HG03469 (cell line): ENCODE measurements around the gene SMAD6.

Source experiments
- ATAC-seq: cut with Tn5 transposase; IDR thresholded peaks from one replicate; pipeline ENCODE4 v1.9.1; 2021; ENCODE audit warnings: mild to moderate bottlenecking, moderate library complexity, moderate number of reproducible peaks; ENCODE audit not compliant: unreplicated experiment

The SMAD6 gene

DNA sequence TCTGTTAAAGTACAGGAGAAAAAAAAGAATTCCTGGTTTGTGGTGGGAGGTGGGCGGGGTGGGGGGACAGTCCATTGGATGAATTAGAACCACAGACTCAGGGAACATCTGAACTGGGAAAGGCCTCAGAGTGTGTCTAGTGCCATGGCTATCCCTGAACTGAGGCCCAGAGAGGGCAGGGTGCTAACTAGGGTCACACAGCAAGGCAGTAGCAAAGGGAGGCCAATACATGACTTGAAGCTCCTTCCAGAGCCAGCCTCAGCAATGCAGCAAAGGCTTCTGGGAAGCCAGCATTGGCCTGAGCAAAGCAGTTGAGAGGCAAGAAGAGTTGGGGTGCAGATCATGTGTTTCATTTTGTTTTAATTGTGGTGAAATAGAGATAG lies 85.4 kb downstream of the SMAD6 start:
- ATAC-seq, result no peak

DNA sequence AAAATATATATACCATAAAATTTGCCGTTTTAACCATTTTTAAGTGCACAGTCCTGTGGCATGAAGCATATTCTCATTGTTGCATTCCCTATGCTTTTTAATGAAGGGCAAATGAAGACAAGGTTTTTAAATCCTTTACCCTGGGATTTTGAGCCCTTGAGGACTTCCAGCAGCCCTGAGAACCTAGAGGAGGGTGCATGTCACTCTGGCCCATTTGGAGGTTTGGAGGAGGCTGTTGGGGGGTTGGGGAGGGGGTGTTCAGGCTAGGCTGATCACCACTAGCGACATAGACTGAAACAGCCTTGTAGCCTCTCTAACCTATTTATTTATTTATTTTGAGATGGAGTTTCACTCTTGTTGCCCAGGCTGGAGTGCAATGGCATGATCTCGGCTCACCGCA lies 86.0 kb downstream of the SMAD6 start:
- no peak for ATAC-seq

DNA sequence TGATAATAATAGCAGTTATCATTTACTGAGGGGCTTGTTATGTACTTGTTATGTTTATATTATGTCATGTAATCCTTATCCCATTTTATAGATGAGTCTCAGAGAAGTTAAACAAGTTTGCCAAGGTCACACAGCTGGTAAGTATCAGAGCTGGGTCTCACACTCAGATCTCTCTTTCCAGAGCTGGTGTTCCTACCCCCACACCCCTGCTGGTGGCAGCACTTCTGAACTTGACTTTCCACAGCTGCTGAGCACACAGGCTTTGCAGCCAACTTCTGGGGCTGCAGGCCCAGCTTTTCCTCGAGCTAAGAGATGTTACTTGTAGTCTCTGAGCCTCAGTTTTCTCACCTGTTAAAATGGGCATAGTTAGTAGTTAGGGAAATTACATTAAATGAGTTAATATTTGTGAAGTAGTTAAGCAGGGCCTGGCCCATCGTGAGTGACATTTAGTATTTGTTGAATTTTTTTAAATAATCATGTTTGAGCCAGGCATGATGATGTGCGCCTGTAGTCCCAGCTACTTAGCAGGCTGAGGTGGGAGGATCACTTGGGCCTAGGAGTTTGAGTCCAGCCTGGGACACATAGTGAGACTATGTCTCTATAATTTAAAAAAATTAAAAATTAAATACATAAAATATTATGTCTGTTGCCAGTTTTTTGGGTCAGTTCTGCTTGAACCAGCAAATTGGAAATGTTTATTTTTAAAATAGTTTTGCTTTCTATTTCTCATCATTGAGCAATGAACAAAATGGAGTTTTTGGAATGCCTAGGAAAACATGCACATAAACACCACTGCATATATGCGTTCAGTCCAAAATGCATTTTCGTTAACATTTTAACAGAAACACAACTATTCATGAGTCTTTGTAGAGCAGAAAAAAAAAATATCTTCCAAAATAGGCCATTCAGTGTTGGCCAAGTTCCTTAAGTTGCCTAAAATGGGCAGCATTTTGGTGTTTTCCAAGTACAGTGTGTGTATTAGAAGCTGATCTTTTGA lies 87.3 kb downstream of the SMAD6 start:
- ATAC-seq, result no peak

DNA sequence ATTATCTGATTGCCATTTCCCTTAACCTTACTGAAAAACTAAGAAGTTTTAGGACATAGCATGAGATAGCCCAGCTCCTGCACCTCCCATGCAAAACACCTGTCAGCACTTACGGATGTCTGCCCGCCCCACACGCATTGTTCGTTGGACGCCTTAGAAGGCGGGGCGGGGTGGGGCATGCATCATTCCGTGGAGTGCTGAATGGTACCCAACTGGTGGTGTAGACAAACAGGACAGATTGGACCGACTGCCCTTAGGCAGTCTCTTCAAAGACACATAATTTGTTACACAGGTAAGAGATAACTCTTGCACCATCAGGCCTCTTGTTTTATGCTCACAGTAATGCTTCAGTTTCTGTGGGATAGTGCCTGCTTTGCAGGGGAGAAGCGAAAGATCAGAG lies 93.8 kb downstream of the SMAD6 start:
- no peak for ATAC-seq

DNA sequence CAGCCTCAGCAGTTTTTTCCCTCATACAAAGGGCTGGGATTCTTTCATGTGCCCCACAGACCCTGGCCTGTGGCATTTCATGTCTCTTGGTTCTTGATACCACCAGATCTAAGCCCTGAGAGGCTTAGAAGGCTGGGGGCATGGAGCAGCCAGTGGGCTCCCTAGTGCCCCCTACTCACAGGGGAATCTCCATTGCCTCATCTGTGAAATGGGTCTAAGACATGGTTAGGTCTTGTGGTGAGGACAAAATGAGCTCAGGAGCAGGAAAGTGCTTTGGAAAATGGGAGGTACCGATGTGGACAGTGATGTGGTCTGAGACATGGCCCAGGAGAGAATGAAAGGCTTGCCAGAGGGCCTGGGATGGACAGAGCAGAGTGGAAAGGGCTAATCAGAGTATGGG lies 94.3 kb downstream of the SMAD6 start:
- no peak for ATAC-seq

DNA sequence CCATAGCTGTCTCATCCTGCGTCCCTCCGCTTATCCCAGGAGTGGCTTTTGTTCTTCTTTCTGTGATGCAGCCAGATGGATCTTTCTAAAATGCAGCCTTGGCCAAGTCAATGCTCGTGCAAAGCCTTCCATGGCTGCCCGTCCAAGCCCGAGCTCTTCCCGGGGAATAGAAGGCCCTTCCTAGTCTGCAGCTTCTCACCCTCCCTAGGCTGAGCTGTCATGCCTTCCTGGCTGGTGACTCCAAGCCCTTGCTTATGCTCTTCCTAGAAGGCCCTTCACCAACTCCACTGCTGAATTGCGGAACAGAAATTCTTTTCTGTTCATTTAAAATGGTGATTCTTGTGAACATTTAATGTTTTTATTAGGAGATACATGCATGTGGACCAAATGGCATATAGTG lies 95.9 kb downstream of the SMAD6 start:
- no peak for ATAC-seq

DNA sequence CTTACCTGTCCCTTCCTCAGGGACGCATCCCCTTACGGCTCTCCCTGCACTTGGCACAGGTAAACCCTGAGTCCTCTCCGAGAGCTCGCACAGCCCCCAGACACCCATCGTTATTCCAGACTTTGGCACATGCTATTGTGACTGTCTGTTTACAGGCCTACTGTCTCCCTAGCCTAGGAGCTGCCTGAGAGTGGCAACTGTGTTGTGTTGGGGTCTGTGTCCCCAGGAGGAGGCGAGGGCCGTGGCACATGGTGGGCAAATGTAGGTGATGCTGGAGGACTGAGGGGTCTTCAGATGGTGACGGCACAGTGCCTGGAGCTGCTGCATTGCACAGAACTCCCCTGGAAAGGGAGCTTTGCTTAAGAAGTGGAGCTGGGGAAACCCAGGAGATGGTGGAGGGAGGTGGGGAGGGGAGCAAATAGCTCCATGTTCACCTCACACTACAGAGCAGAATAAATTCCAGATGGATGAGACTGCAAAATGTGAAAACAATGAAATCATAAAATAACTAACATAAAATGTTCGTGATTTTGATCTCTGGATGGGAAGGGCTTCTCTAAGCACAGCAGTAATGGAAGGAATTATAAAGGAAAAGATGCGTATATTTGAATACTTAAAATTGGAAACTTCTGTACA lies 96.5 kb downstream of the SMAD6 start:
- ATAC-seq, result no peak

DNA sequence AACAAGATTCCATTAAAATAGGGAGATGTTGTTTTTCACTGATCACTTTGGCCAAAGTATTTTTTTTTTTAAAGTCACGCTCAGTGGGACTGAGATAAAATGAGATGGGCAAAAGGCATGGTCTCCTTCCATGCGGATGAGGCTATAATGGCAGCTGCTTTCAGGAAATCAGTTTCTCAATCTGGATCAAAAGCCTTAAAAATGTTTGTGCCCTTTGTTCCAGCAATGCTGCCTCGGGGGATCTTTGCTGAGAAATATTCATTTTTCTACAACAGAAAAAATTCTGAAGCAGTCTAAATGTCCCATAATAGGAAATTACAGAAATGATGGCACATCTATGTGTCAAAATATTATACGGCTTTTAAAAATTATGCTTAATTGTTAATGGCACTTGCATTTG lies 97.2 kb downstream of the SMAD6 start:
- ATAC-seq, result no peak

DNA sequence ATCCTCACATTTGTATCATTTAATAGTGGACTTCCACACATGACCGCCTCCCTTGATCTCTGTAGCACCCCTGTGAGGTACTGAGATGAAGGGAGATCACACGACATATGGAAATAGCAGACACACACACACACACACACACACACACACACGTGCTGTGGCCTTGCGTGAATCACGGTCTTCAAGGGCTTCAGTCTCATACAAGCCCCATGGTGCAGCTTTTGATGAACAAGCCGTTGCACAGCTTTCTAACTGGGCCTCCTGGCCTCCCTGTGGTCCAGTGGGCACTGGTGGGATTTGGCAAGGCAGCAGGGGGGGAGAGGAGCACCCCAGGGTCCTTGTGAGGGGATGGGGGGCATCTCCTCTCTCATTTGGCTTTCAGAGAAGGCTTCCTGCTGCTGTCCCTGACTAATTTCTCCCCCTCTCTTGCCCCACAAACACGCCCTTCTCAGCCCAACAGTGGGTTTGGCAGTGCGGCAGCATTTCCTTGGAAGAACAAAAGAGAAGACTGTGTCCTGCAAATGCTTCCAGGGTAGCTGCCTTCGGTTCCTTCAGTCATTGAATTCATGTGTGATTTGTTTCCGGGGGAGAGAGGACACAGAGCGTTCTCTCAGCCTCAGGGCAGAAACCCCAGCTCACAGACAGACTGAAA lies 98.7 kb downstream of the SMAD6 start:
- no peak for ATAC-seq

DNA sequence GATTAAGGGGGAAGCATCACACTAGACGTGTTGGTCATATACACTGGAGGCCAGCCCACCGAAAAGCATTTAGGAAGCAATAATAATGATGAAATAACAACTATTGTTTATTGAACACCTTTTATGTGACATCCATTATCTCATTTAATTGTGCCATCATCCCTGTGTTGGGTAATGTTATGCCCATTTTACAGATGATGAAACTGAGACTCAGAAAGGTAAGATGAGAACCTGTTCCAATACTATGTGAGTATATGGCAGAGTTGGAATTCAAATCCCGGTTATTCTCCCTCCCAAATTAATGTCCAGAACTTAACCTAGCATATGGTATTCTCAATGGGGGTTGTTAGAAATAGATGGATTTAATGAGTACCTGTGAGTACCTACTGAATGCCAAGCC lies 99.2 kb downstream of the SMAD6 start:
- ATAC-seq, result no peak

DNA sequence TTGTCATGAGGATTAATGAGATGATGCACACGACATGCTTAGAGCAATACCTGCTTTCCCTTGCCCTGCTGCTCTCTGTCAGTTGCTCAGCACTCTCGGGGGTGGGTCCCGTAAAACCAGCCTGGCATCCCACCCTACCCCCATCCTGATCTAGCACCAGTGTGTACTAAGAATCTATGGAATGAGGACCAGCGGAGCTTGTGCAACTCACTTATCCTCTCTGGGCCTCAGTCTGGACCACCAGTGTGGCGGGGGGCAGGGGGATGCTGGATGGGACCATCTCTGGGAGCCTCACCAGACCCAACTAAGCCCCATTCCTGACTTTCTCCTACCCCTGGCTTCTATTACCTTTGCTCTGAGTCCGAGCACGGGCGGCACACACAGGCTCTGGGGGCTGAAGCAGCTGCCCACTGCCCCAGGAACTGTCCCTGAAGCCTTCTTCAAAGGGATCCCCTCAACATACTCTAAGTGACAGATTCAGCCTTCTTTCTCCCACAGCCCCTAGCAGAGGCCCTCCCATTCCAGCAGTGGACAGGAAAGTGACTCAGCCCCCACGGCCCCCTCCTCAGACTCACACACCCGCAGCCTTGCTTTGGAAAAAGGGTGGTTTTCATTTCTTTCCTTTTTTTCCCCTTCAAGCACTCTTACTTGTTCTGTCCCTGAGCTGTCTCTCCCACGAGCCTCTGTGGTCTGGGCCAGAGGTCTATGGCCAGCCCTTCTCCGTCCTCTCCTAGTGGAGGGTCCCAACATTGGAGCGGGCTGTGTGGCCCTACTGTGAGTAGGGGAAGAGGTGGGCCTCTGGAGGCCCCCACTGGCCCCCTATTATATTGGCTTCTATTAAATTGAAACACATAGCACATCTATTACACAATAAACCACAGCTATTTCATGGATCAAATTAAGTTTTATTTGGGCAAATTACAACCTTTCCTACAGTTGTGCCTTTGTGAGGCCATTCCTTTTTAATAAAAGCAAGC lies 100.3 kb downstream of the SMAD6 start:
- no peak for ATAC-seq

DNA sequence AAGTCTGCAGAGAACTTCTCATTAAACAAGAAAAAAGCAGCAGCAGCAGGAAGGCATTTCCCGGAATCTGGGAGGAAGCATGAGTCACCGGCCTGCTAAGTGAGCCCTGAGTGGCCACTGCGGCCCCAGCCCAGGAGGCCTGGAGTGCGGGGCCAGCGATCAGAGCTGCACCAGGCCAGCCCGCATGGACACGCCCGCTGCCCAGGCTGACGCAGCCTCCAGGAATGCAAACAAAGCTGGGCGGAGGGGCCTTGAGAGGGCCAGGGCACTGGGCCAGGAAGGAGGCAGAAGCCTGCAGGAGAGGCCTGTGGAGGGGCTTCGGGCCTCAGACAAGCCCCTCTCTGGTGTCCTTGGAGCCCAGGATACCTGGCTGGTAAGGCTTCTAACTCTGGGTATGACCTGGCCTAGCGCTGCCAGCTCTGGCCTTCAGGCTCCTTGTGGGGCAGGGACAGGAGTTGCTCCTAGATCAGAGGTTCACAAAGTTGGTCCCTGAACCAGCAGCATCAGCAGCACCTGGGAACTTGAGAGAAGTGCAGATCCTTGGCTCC lies 101.2 kb downstream of the SMAD6 start:
- ATAC-seq, result no peak

DNA sequence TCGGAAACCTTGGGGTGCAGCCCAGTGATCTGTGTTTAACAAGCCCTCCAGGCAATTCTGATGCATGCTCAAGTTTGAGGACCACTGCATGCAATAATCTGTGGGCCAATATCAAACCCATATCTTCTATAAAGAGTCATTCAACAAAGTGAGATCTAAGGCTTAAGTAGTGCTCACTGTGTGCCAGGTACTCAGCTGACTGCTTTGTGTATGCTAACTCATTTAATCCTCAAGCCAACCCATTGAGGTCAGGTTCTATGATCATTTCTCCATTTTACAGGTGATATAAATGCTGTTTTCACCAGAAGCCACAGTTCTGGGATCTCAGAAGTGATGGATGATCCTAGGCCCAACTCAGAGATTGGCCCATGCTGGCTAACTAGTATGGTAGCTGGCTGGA lies 101.7 kb downstream of the SMAD6 start:
- ATAC-seq, result no peak

DNA sequence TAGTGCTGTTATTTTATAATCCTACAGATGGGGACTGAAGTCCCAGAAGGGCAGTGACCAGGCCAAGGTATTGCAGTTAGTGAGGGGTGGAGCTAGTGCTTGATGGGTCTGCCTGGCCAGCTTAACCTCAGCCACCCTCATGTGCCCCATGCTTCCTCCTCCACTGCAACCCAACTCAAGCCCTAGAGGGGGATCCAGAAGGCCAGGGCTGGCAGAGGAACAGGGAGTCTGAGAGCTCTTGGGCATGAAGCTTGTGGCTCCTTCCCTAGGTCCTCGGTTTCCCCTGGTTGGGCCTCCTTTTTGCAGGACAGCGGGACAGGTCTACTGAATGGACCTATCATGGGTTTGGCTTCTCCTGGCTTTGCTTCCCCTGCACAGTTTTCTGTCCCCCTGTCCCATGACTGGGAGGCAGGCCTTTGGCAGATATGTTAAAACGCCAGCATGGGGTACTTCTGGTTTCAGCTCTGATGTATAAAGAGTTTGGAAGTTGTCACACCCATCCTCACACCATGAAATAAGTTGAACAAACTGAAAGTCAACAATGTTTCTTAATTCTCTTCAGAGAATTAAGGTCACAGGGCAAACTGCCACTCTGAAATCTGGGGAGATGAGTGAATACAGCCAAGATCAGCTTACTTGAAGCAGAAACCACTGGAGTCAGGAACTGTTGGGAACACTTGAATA lies 103.3 kb downstream of the SMAD6 start:
- no peak for ATAC-seq

DNA sequence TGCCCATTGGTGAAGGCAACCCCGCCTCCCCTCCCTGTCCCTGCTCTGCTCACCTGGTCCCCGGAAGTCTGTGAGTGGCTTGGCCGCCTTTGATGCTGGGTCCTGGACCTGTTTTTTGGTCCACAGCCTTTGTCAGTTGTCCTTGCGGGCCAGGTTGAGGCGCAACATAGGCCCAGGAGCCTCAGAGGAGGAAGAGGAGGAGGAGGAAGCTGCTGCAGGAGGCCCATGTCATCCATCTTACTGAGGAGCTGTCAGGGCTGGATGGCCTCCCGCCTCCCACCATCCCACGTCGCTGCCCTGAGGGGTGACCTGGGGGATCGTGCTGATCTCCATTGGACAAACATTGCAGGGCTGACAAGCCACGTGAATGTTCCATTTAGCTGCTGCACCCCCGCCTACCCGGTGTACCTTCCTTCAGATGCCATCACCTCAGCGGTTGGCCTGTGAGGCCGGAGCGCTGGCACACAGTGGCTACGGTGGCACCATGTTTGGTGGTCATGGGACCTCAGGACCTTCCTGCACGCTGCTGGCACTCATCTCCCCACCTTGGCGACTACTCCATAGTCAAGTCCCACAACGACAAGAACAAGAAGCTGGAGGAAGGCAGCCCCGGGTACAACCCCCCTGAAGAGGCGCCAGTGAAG lies 106.3 kb downstream of the SMAD6 start:
- no peak for ATAC-seq

DNA sequence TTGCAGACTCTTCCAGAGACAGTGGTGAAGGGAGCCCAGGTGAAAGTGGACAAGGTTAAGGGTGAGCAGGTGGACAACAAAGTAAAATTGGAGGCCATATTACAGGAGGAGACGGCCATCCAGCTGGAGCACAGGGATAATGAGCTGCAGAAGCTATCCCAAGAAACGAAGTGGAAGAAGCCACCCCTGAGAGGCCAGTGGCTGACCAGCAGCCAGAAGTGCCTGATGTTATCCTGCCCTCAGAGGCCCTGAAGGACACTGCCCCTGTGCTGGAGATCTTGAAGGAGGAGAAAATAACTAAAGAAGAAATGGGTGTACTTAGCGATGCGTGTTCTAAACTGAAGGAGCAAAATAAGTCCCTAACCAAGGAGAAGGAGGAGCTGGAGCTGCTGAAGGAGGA lies 107.6 kb downstream of the SMAD6 start:
- no peak for ATAC-seq

DNA sequence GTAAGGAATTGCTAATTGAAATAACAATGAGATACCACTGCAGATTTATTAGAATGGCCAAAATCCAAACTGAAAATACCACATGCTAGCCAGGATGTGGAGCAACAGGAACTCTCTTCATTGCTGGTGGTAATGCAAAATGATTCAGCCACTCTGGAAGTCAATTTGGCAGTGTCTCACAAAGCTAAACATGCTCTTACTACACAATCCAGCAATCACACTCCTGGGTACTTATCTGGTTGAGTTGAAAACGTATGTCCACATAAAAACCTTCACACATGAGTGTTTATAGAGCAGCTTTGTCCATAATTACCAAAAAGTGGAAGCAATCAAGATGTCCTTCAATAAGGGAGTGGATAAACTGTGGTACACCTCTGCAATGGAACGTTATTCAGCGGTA lies 113.3 kb downstream of the SMAD6 start:
- ATAC-seq, result no peak

DNA sequence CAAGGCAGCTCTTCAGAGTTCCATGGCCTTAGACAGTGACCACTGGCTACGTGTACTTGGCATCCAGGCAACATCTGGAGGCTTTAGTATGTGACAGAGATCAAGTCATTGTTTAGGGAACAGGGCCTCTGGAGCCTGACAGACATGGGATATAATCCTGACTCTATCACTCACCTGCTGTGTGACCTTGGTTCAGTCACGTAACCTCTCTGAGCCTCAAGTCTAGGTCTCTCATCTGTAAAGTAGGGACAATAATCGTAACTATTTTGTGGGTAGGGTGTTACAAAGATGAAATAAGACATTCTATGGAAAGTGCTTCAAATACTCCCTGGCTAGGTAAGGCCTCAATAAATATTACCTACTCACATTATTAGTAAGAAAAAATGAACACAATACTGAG lies 114.2 kb downstream of the SMAD6 start:
- ATAC-seq, result no peak

DNA sequence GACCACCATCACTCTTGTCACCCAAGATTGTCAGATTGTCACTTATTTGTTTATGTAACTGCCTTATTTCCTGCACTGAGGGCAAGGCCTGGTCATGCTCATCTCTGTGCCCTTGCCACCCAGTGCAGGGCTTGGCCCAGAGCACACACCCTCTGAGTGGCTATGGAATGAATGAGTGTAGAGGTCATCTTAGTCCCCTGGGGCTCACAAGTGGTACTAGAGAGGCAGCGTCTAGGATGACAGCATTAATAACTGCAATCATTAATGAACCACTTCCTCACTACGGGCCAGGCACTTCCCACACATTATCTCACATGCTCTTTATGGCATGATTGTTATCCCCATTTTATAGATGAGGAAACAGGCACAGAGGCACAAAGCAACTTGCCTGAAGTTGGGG lies 117.0 kb downstream of the SMAD6 start:
- no peak for ATAC-seq
